Measurements from ENCODE around the gene C1orf21.

C1orf21 gene

GRCh38 chr1:184677344-184677743 is 290.5 kb downstream of the C1orf21 start:
- TF ChIP-seq CTCF (conservative IDR thresholded peaks at IDR 0.05; ENCODE audit: low read depth, low read length) = no peak
- DNase-seq (ENCODE audit: low read depth) = no peak
- H3K4me3 ChIP-seq (ENCODE audit: low read length) = no peak overlapping the region

Measured in retinal pigment epithelial cell (primary cell).